HG03342 (cell line): ENCODE data around the gene PITPNC1.
"Not testable (repeated sequence)": the region's sequence is repeated elsewhere in the genome, so short reads cannot be mapped to it uniquely, and the experiment has no call there.

Experiments used
- ATAC-seq: cut with Tn5 transposase; IDR thresholded peaks from one replicate; pipeline ENCODE4 v1.9.1; 2021; ENCODE audit warnings: mild to moderate bottlenecking, moderate library complexity; ENCODE audit not compliant: unreplicated experiment

The PITPNC1 gene

DNA sequence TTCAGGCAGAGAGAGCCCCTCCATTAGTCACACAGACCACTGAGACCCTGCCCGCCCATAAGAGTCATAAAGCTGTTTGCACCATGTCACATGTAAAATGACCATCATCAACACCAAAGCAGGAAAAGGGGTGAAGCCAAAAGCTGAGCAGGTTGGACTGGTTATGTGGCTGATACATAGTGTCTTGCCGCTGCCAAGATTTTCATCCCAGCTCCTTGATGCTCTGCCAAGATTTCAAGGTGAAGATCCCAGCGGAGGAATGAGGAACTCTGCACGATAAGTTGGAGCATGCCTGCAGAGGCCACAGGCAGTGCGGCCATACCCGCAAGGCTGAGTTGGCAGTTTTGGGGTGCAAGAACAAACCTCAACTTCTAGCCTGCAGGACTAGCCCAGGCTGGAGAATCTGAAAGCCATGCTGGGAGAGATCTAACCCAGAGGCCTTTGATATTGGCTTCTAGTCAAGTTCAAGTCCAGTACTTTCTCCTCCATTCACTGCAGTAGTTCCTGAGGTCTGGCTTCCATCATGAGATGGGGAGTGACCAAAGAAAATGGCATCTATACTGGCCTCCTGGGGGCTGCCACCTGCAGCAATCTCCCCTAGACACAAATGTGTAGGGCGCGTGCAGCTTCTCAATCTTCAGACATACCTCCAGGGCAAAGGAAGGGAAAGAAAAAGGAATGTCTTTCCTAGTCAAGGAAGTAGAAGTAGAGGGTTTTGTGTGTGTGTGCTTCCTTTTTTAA is 261.0 kb downstream of the PITPNC1 start:
- ATAC-seq: no peak

DNA sequence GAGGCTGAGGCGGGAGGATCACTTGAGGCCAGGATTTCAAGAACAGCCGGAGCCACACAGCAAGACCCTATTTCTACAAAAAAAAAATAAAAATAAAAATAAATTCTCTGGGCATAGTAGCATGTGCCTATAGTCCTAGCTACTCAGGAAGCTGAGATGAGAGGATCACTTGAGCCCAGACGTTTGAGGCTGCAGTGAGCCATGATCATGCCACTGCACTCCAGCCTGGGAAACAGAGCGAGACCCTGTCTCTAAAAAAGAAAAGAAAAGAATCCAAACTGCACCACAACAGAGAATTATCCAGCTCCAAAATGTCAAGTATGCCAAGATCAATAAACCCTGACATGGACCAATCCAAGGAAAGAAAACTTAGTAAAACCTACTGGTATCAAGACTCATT is 261.8 kb downstream of the PITPNC1 start:
- ATAC-seq: no peak

- no peak for ATAC-seq
These were observed 262.5 kb downstream of the PITPNC1 start for GRCh38 chr17:67639555-67639954.

DNA sequence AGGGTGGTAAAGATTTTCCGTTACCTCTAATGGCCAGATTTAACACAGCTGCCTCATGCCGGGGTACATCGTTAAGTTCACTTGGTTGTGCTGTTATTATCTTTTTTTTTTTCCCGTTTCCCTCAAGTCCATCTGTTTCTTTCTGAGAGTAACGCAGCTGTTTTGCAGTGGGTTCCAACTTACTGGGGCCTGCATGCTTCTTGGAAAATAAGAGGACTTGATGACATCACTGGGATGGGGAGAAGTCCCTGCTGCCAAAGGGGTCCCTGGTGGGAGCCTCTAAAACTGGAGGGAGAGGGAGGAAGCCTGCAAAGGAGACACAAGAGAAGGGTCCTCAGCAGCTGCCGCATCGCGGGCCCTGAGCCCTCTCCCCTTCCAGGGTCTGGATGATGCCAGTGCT is 262.9 kb downstream of the PITPNC1 start:
- ATAC-seq: no peak

GRCh38 chr17:67642488-67642887 is 265.4 kb downstream of the PITPNC1 start:
- no peak for ATAC-seq

GRCh38 chr17:67644061-67644460 is 267.0 kb downstream of the PITPNC1 start:
- no peak for ATAC-seq

GRCh38 chr17:67645195-67645594 is 268.1 kb downstream of the PITPNC1 start:
- ATAC-seq: not testable (repeated sequence)

DNA sequence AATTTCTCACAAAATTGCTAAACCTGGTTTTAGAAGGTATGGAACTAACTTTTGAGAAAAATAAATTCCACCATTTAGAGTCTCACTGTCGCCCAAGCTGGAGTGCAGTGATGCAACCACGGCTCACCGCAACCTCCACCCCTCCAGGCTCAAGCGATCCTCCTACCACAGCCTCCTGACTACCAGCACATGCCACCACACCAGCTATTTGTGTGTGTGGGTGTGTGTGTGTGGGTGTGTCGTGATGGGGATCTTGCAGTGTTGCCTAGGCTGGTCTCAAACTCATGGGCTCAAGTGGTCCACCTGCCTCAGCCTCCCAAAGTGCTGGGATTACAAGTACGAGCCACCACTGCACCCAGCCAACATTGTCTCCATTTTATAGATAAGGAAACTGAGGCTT is 269.4 kb downstream of the PITPNC1 start:
- no peak for ATAC-seq

GRCh38 chr17:67647482-67647881 is 270.4 kb downstream of the PITPNC1 start:
- peak; percentile 52 for ATAC-seq

GRCh38 chr17:67648032-67648905 is 271.2 kb downstream of the PITPNC1 start:
- no peak for ATAC-seq

DNA sequence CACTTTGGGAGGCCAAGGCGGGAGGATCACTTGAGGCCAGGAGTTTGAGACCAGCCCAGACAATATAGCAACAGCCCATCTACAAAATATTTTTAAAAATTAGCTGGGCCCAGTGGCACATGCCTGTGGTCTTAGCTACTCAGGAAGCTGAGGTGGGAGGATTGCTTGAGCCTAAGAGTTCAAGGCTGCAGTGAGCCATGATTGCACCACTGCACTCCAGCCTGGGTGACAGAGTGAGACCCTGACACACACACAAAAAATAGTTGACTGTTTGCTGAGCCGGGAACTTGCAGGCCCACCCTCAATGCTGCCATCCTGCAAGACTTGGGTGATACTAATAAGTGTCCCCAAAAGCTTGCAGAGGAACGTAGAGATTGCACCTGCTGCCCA is 271.8 kb downstream of the PITPNC1 start:
- not testable (repeated sequence) for ATAC-seq

GRCh38 chr17:67649891-67650290 is 272.8 kb downstream of the PITPNC1 start:
- ATAC-seq: no peak

GRCh38 chr17:67651218-67651579 is 274.1 kb downstream of the PITPNC1 start:
- not testable (repeated sequence) for ATAC-seq

- ATAC-seq: no peak
These were observed 275.4 kb downstream of the PITPNC1 start for GRCh38 chr17:67652433-67652832.

DNA sequence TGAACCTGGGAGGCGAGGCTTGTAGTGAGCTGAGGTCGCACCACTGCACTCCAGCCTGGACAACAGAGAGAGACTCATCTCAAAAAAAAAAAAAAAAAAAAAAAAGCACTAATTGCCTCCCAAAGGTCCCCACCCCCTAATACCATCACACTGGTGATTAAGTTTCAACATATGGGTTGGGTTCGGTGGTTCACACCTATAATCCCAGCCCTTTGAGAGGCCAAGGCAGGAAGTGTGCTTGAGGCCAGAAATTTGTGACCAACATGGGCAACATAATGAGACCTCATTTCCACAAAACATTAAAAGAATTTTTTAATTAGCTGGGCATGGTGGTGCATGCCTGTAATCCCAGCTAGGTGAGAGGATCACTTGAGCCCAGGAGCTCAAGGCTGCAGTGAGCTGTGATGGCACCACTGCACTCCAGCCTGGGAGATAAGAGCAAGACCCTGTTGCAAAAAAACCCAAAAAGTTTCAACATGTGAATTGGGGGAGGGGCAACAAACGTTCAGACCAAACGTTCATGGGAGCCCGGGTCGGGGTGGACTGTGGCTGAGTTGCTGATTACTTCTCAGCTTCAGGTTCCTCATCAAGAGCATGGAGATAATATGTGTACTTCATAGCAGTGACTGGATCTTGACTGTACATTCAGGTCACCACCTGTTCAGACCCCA is 278.5 kb downstream of the PITPNC1 start:
- ATAC-seq: no peak

DNA sequence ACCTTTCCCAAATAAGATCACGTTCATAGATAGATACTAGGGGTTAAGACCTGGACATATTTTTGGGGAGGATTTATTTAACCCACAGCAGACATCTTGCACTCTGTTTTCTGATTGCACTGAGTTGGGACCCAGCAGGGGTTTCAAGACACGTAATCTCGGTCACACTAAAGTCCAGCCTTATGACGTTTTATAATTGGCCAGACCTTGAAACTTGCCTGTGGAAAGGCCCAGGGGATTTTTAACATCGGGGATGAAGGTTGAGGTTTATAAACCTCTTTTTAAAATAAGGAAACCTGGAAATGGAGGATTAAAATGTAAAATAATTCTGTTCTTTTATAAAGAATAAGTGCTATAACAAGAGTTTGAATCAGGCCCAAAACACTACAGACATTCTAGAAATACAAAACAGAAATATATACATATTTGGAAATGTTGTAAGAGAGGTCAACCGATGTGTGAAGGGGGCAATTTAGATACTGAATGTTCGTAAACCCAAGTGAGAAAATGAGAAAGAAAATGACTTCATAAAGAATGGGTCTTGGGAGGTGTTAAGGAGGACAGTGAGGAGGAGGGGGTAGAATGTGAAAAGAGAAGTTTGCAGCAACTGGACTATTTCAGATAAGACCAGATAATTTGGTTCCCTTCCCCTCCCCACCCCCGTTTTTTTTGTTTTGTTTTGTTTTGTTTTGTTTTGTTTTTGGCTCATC is 279.6 kb downstream of the PITPNC1 start:
- ATAC-seq: no peak

- no peak for ATAC-seq
These were observed 280.5 kb downstream of the PITPNC1 start for GRCh38 chr17:67657596-67657995.

DNA sequence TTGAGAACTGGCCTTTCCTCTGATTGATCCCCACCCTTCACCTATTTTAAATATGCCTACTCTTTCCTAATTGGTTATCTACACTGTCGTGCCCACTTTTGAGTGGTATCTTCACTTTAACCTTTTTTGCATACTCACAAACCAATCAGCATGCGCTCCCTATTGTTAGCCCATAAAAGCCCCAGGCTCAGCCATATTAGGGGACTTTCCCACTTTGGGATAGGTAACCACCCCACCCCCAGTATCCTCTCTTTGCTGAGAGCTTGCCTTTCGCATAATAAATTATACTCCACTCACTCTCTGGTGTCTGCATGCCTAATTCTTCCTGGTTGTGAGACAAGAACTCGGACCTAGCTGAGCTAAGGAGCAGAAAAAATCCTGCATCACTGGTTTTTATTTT is 281.2 kb downstream of the PITPNC1 start:
- ATAC-seq: no peak

GRCh38 chr17:67659028-67659427 is 281.9 kb downstream of the PITPNC1 start:
- ATAC-seq: no peak

DNA sequence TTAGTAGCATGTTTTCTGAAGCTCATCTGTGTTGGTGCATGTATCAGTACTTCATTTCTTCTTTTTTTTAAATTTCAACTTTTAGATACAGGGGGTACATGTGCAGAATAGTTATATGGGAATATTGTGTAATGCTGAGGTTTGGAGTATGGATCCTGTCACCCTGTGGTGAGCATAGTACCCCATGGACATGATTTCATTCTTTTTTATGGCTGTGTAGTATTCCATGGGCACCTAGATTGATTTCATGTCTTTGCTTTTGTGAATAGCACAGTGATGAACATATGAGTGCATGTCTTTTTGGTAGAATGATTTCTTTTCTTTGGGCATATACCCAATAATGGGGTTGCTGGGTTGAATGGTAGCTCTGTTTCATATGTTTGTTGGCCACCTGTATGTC is 285.6 kb downstream of the PITPNC1 start:
- no peak for ATAC-seq

DNA sequence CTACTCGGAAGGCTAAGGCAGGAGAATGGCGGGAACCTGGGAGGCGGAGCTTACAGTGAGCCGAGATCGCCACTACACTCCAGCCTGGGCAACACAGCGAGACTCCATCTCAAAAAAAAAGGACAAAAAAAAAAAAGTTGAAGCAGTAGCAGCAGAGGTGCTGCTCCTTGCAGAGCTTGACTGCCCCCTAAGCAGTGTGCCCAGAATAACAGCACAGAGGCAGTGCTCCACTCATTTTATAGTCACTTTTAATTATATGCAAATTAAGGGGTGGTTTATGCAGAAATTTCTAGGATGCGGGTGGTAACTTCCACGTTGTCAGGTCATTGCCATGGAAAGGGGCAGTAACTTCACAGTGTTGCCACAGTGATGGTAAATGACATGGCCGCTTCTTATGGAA is 286.4 kb downstream of the PITPNC1 start:
- no peak for ATAC-seq
